ENCODE results near the gene LRP4. TPM values are rescaled to one million over a fixed set of nuclear protein-coding genes. Genes with fewer than 3 reads are reported as not detected.

Gene LRP4
- total and polyA plus RNA-seq, 2 of the 13 experiments (the other 11 are each of a cell fraction or from before 2014, with no cell fraction given), result 4.7 to 13.3 TPM

DNA sequence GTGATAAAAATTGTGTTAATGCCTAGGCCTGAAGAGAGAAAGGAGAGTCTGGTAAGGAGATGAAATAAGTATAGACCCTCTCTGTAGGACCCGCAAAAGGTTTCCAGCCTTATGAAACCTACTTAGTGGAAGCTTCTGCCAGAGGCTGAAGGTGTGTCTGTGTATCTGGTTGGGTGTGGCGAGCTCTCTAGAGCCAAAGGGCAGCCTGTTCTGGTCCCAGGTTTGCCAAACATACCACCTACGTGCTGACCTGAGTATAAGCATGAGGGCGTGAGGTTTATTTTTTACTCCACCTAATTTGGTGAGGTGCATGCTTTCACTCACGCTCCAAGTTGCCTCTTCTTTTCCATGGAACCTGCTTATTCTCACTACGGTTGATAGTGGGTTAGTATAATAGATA is 23.8 kb upstream of the LRP4 start (continued):
- TF ChIP-seq ERF (CRISPR knock-in tag; IDR thresholded peaks at IDR 0.05) (no peak), ATAD3A (CRISPR knock-in tag; IDR thresholded peaks at IDR 0.05) (no peak)
- TF ChIP-seq, protein P1, sequence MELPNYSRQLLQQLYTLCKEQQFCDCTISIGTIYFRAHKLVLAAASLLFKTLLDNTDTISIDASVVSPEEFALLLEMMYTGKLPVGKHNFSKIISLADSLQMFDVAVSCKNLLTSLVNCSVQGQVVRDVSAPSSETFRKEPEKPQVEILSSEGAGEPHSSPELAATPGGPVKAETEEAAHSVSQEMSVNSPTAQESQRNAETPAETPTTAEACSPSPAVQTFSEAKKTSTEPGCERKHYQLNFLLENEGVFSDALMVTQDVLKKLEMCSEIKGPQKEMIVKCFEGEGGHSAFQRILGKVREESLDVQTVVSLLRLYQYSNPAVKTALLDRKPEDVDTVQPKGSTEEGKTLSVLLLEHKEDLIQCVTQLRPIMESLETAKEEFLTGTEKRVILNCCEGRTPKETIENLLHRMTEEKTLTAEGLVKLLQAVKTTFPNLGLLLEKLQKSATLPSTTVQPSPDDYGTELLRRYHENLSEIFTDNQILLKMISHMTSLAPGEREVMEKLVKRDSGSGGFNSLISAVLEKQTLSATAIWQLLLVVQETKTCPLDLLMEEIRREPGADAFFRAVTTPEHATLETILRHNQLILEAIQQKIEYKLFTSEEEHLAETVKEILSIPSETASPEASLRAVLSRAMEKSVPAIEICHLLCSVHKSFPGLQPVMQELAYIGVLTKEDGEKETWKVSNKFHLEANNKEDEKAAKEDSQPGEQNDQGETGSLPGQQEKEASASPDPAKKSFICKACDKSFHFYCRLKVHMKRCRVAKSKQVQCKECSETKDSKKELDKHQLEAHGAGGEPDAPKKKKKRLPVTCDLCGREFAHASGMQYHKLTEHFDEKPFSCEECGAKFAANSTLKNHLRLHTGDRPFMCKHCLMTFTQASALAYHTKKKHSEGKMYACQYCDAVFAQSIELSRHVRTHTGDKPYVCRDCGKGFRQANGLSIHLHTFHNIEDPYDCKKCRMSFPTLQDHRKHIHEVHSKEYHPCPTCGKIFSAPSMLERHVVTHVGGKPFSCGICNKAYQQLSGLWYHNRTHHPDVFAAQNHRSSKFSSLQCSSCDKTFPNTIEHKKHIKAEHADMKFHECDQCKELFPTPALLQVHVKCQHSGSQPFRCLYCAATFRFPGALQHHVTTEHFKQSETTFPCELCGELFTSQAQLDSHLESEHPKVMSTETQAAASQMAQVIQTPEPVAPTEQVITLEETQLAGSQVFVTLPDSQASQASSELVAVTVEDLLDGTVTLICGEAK (IDR thresholded peaks at IDR 0.05), result no peak
- TF ChIP-seq, protein P1 (CRISPR knock-in tag; IDR thresholded peaks at IDR 0.05), result no peak

All from HepG2 (cell line).